ENCODE data around the gene CEP350. TPM values are rescaled to one million over a fixed set of nuclear protein-coding genes. Genes with fewer than 3 reads are reported as not detected.

CEP350 gene
- total and polyA plus RNA-seq, 2 of the 13 experiments (the other 11 are each of a cell fraction or from before 2014, with no cell fraction given): 7.6 to 35.9 TPM

- TF ChIP-seq TERF1 (CRISPR knock-in tag; IDR thresholded peaks at IDR 0.05) (no peak), GTF2F1 (IDR thresholded peaks at IDR 0.05; ENCODE audit: low read length) (no peak), GLI4 (CRISPR knock-in tag; IDR thresholded peaks at IDR 0.05; ENCODE audit: borderline replicate concordance) (no peak), FOXP4 (CRISPR knock-in tag; IDR thresholded peaks at IDR 0.05) (no peak), ZNF605 (CRISPR knock-in tag; IDR thresholded peaks at IDR 0.05) (no peak), ZNF878 (CRISPR knock-in tag; IDR thresholded peaks at IDR 0.05) (no peak), JUND (CRISPR knock-in tag; IDR thresholded peaks at IDR 0.05) (no peak), POLR2A (IDR thresholded peaks at IDR 0.05; ENCODE audit: insufficient read depth in 1 of 2, low read depth in 2 of 2, low read length in 2 of 2) (no peak), HMG20B (CRISPR knock-in tag; conservative IDR thresholded peaks at IDR 0.05) (no peak), ZMYM3 (CRISPR knock-in tag; IDR thresholded peaks at IDR 0.05) (no peak), ARNT2 (CRISPR knock-in tag; IDR thresholded peaks at IDR 0.05; ENCODE audit: low read depth) (no peak), ZFYVE20 (CRISPR knock-in tag; IDR thresholded peaks at IDR 0.05; ENCODE audit: borderline replicate concordance, low read depth) (no peak), STAT6 (CRISPR knock-in tag; IDR thresholded peaks at IDR 0.05; ENCODE audit: borderline replicate concordance) (no peak)
These were observed 29.3 kb upstream of the CEP350 start (continued) for GRCh38 chr1:179925302-179925701.
